PC-3 (cell line): ENCODE data around the gene ARHGEF7. TPM values are rescaled to one million over a fixed set of nuclear protein-coding genes. Genes with fewer than 3 reads are reported as not detected.

ENCODE experiments used
- ATAC-seq: fragments of 200-7000 bp; cut with Tn5 transposase; 2 replicates; pipeline ENCODE4 v1.9.1; 2020; ENCODE audit warnings: mild to moderate bottlenecking, moderate library complexity
- BruUV-seq: library from RNA; stranded (reverse); fragments of 400-500 nt; replicated peaks from 2 replicates; lab custom pipeline; 2021; lab: Mats Ljungman, UMichigan
- CTCF ChIA-PET: fragments of 300-600 bp; sonication (Branson Sonifier 250); formaldehyde crosslinking; loops from one replicate; lab custom pipeline; 2022; ENCODE audit warnings: antibody characterized with exemption; lab: Charles Lee
- POLR2A ChIA-PET: fragments of 300-600 bp; sonication (Branson Sonifier 250); formaldehyde crosslinking; loops from one replicate; lab custom pipeline; 2022; ENCODE audit warnings: antibody characterized with exemption; ENCODE audit not compliant: unreplicated experiment; lab: Charles Lee
- DNase-seq: peaks from one replicate; pipeline ENCODE4 v3.0.0-alpha.2; 2015
- H2AFZ ChIP-seq: fragments of 300-600 bp; sonication (generic); 2 replicates; pipeline ENCODE4 v1.6.0; 2016; ENCODE audit warnings: antibody characterized with exemption, low read length
- H3F3A ChIP-seq: fragments of 300-600 bp; sonication (generic); one replicate; pipeline ENCODE4 v1.6.0; 2017; ENCODE audit warnings: antibody characterized with exemption, low read length, control low read depth, mild to moderate bottlenecking; ENCODE audit not compliant: unreplicated experiment
- H3K27ac ChIP-seq: fragments of 300-600 bp; sonication (generic); 2 replicates; pipeline ENCODE4 v1.5.1; 2016; ENCODE audit warnings: mild to moderate bottlenecking, low read length
- H3K27me3 ChIP-seq: fragments of 300-600 bp; sonication (generic); 2 replicates; pipeline ENCODE4 v1.6.1; 2016; ENCODE audit warnings: low read length, mixed read lengths
- H3K36me3 ChIP-seq: fragments of 300-600 bp; sonication (generic); 2 replicates; pipeline ENCODE4 v1.6.1; 2016; ENCODE audit warnings: low read depth, mixed run types, low read length, mixed read lengths
- H3K4me1 ChIP-seq: fragments of 300-600 bp; sonication (generic); 2 replicates; pipeline ENCODE4 v1.5.1; 2016; ENCODE audit warnings: low read length; ENCODE audit not compliant: insufficient read depth
- H3K4me2 ChIP-seq: fragments of 300-600 bp; sonication (generic); 2 replicates; pipeline ENCODE4 v1.6.0; 2016; ENCODE audit warnings: low read length
- H3K4me3 ChIP-seq: fragments of 300-600 bp; sonication (generic); 2 replicates; pipeline ENCODE4 v1.5.1; 2016; ENCODE audit warnings: mild to moderate bottlenecking, low read length, mixed read lengths
- H3K79me2 ChIP-seq: fragments of 300-600 bp; sonication (generic); 2 replicates; pipeline ENCODE4 v1.6.1; 2017; ENCODE audit warnings: low read length, mixed read lengths
- H3K9ac ChIP-seq: fragments of 300-600 bp; sonication (generic); 2 replicates; pipeline ENCODE4 v1.6.0; 2016; ENCODE audit warnings: mild to moderate bottlenecking, low read length
- H3K9me2 ChIP-seq: fragments of 300-600 bp; sonication (generic); replicated peaks from 2 replicates; pipeline ENCODE4 v1.6.1; 2016; ENCODE audit warnings: mixed run types, low read length, mixed read lengths
- H3K9me3 ChIP-seq: fragments of 300-600 bp; sonication (generic); 2 replicates; pipeline ENCODE4 v1.6.1; 2016; ENCODE audit warnings: low read length, mixed read lengths
- H4K20me1 ChIP-seq: fragments of 300-600 bp; sonication (generic); 2 replicates; pipeline ENCODE4 v1.6.1; 2016; ENCODE audit warnings: low read length, mixed read lengths
- CTCF ChIP-seq: fragments of 300-600 bp; sonication (generic); conservative IDR thresholded peaks from 2 replicates; pipeline ENCODE4 v1.5.1; 2017; ENCODE audit warnings: antibody characterized with exemption, low read depth, mild to moderate bottlenecking, low read length
- EZH2 ChIP-seq: fragments of 300-600 bp; sonication (generic); IDR thresholded peaks from one replicate; pipeline ENCODE4 v1.6.1; 2017; ENCODE audit warnings: antibody characterized with exemption, mild to moderate bottlenecking, low read length; ENCODE audit not compliant: unreplicated experiment
- EZH2phosphoT487 ChIP-seq: fragments of 300-600 bp; sonication (generic); IDR thresholded peaks from 2 replicates; pipeline ENCODE4 v1.6.1; 2018; ENCODE audit warnings: mild to moderate bottlenecking, antibody characterized with exemption, low read length, borderline replicate concordance
- intact Hi-C: fragments of 100-400 bp; cut with micrococcal nuclease; formaldehyde crosslinking; loops from 2 replicates; pipeline ENCODE4 v1.9.0; 2023
- total RNA-seq: library from RNA; depleted of rRNA; stranded (reverse); fragments of >200 nt; gene quantifications from 2 replicates; pipeline ENCODE4 v1.2.3, GENCODE V29; 2014

ARHGEF7 gene
- total RNA-seq, 1 experiment from 2014 or later: 14.7 TPM

GRCh38 chr13:111248822-111249221 lies 133.7 kb downstream of the ARHGEF7 start:
- Histone ChIP-seq H3K79me2 (no peaks in the 10 kb centered on the region), H2AFZ (no peak overlapping the region), H3K27ac (no peak overlapping the region), H3K4me1 (no peaks in the 10 kb centered on the region), H3K27me3 (no peaks in the 10 kb centered on the region), H3K4me3 (no peak overlapping the region), H4K20me1 (no peaks in the 10 kb centered on the region), H3F3A (no peaks in the 10 kb centered on the region), H3K9me2 (no peaks in the 10 kb centered on the region), H3K9me3 (no peaks in the 10 kb centered on the region), H3K36me3 (peaks cover 7% of the 10 kb centered on the region), H3K4me2 (no peak overlapping the region), H3K9ac (no peak overlapping the region)
- ChIA-PET CTCF (no interaction called here), POLR2A (no interaction called here)
- DNase-seq (no peak), ATAC-seq (no peak)
- BruUV-seq: no TSS peak
- TF ChIP-seq EZH2phosphoT487: no peak
- no peak for TF ChIP-seq CTCF
- no peak for TF ChIP-seq EZH2
- intact Hi-C loops: no loop called here

GRCh38 chr13:111249637-111250360 lies 134.7 kb downstream of the ARHGEF7 start:
- intact Hi-C loops: no loop called here
- Histone ChIP-seq H3K27me3 (no peaks in the 10 kb centered on the region), H4K20me1 (no peaks in the 10 kb centered on the region), H2AFZ (no peak overlapping the region), H3K4me2 (no peak overlapping the region), H3K4me1 (no peaks in the 10 kb centered on the region), H3F3A (no peaks in the 10 kb centered on the region), H3K27ac (no peak overlapping the region), H3K79me2 (no peaks in the 10 kb centered on the region), H3K9ac (no peak overlapping the region), H3K36me3 (no peaks in the 10 kb centered on the region; the same call in none of the 2 replicates), H3K9me2 (no peaks in the 10 kb centered on the region), H3K9me3 (no peaks in the 10 kb centered on the region), H3K4me3 (no peak overlapping the region)
- ATAC-seq: no peak
- no TSS peak for BruUV-seq
- ChIA-PET POLR2A (no interaction called here), CTCF (no interaction called here)
- no peak for TF ChIP-seq EZH2phosphoT487
- no peak for TF ChIP-seq EZH2
- no peak for TF ChIP-seq CTCF
- DNase-seq: no peak

- Histone ChIP-seq H3K27ac (no peak overlapping the region), H3K4me3 (no peak overlapping the region), H3K4me2 (no peak overlapping the region), H3K9me3 (no peaks in the 10 kb centered on the region), H2AFZ (no peak overlapping the region), H3F3A (no peaks in the 10 kb centered on the region), H3K4me1 (no peaks in the 10 kb centered on the region), H3K27me3 (no peaks in the 10 kb centered on the region), H3K9ac (no peak overlapping the region), H4K20me1 (no peaks in the 10 kb centered on the region), H3K9me2 (no peaks in the 10 kb centered on the region), H3K36me3 (no peaks in the 10 kb centered on the region; the same call in none of the 2 replicates), H3K79me2 (no peaks in the 10 kb centered on the region)
- ChIA-PET CTCF (no interaction called here), POLR2A (no interaction called here)
- ATAC-seq (no peak), DNase-seq (no peak)
- TF ChIP-seq EZH2phosphoT487: no peak
- no peak for TF ChIP-seq CTCF
- no peak for TF ChIP-seq EZH2
- intact Hi-C loops: no loop called here
- no TSS peak for BruUV-seq
Observed at GRCh38 chr13:111251646-111252445, 136.7 kb downstream of the ARHGEF7 start.
